GM12878 (cell line): ENCODE data around the gene TPI1. TPM values are rescaled to one million over a fixed set of nuclear protein-coding genes. Genes with fewer than 3 reads are reported as not detected.
"Not testable (repeated sequence)": the region's sequence is repeated elsewhere in the genome, so short reads cannot be mapped to it uniquely, and the experiment has no call there.

Experiments used
- ATAC-seq: fragments of 200-7000 bp; cut with Tn5 transposase; 3 replicates; pipeline ENCODE4 v1.9.1; 2020; ENCODE audit warnings: mild to moderate bottlenecking, moderate library complexity
- BruUV-seq: library from RNA; stranded (reverse); fragments of 400-500 nt; replicated peaks from 2 replicates; lab custom pipeline; 2021; lab: Mats Ljungman, UMichigan
- CTCF ChIA-PET: fragments of 300-600 bp; sonication (Branson Sonifier 250); formaldehyde crosslinking; extraction: SDS; loops from one replicate; lab custom pipeline; 2021; ENCODE audit warnings: inconsistent platforms; lab: Yijun Ruan, JAX
- POLR2A ChIA-PET: fragments of 350-600 bp; formaldehyde crosslinking; extraction: SDS; loops from one replicate; lab custom pipeline; 2021; ENCODE audit warnings: inconsistent platforms; lab: Charles Lee
- RAD21 ChIA-PET: fragments of 300-600 bp; sonication (Branson Sonifier 250); formaldehyde crosslinking; loops from one replicate; lab custom pipeline; 2023; ENCODE audit warnings: antibody characterized with exemption; ENCODE audit not compliant: unreplicated experiment; lab: Charles Lee
- SMC1A ChIA-PET: fragments of 300-600 bp; sonication (Branson Sonifier 250); formaldehyde crosslinking; loops from one replicate; lab custom pipeline; 2023; ENCODE audit not compliant: unreplicated experiment, uncharacterized antibody; lab: Charles Lee
- DNase-seq: peaks from one replicate; pipeline ENCODE4 v3.0.0-alpha.2; 2011; ENCODE audit warnings: low read depth, low spot score
- FAIRE-seq: peaks from 3 replicates; lab custom pipeline; 2011; peaks lifted over from hg19 to GRCh38; lab: Jason Lieb, UNC
- H2AFZ ChIP-seq: 2 replicates; pipeline ENCODE4 v1.6.0; 2011; ENCODE audit warnings: low read depth, low read length, control low read depth; ENCODE audit not compliant: control insufficient read depth
- H3K27ac ChIP-seq: 2 replicates; pipeline ENCODE4 v1.5.1; 2011; ENCODE audit warnings: control low read depth; ENCODE audit not compliant: control insufficient read depth, insufficient read depth
- H3K27me3 ChIP-seq, 2 experiments: replicated peaks in 1 of 2; 2 replicates each; pipeline versions ENCODE4 v1.6.0 to v1.6.1; 2011; ENCODE audit warnings: low read length in 1 of 2; ENCODE audit not compliant: control insufficient read depth in 2 of 2, insufficient read depth in 2 of 2
- H3K36me3 ChIP-seq, 2 experiments: 2 replicates each; pipeline ENCODE4 v1.5.1; 2011; ENCODE audit warnings: low read length in 1 of 2; ENCODE audit not compliant: control insufficient read depth in 2 of 2, insufficient read depth in 2 of 2
- H3K4me1 ChIP-seq: 2 replicates; pipeline ENCODE4 v1.6.1; 2011; ENCODE audit warnings: mild to moderate bottlenecking, low read length, moderate library complexity, mixed read lengths; ENCODE audit not compliant: control insufficient read depth, insufficient read depth
- H3K4me2 ChIP-seq: 2 replicates; pipeline ENCODE4 v1.6.0; 2011; ENCODE audit warnings: control low read depth; ENCODE audit not compliant: control insufficient read depth, insufficient read depth
- H3K4me3 ChIP-seq: fragments of 200-600 bp; sonication (generic); 2 replicates; pipeline ENCODE4 v1.5.1; 2016
- H3K79me2 ChIP-seq: 2 replicates; pipeline ENCODE4 v1.6.0; 2011; ENCODE audit warnings: low read length; ENCODE audit not compliant: control insufficient read depth, insufficient read depth
- H3K9ac ChIP-seq: 2 replicates; pipeline ENCODE4 v1.8.0; 2011; ENCODE audit warnings: low read length, control low read depth, mixed read lengths; ENCODE audit not compliant: control insufficient read depth, insufficient read depth
- H3K9me3 ChIP-seq: replicated peaks from 3 replicates; pipeline ENCODE4 v1.5.1; 2011; ENCODE audit warnings: mild to moderate bottlenecking, low read length; ENCODE audit not compliant: control insufficient read depth, insufficient read depth
- H4K20me1 ChIP-seq: 2 replicates; pipeline ENCODE4 v1.6.0; 2011; ENCODE audit not compliant: control insufficient read depth, insufficient read depth
- NR2F1 ChIP-seq: fragments of 450-650 bp; conservative IDR thresholded peaks from 2 replicates; pipeline ENCODE4 v1.6.1; 2017; ENCODE audit warnings: mild to moderate bottlenecking
- POLR2AphosphoS5 ChIP-seq: IDR thresholded peaks from 2 replicates; pipeline ENCODE4 v1.6.1; 2011; ENCODE audit warnings: mild to moderate bottlenecking, low read length, inconsistent platforms
- WGBS: methylation state at CpG from one replicate; pipeline ENCODE4 v1.1.6; 2016; ENCODE audit warnings: low lambda C conversion rate; ENCODE audit not compliant: insufficient replicate concordance, insufficient coverage; ENCODE audit errors: missing lambda C conversion rate; 5-methylcytosine and 5-hydroxymethylcytosine counted together
- in situ Hi-C: fragments of 300-500 bp; cut with MboI; formaldehyde crosslinking; loops from 9 replicates; pipeline ENCODE4 v1.14.3; 2018; ENCODE audit warnings: mixed read lengths
- intact Hi-C: fragments of 100-400 bp; cut with micrococcal nuclease; formaldehyde crosslinking; loops from one replicate; pipeline ENCODE4 v1.14.2; 2022; ENCODE audit not compliant: unreplicated experiment
- polyA plus RNA-seq, 11 experiments: library from polyadenylated mRNA; depleted of rRNA in 4 of 11; unstranded in 6 of 11; stranded (reverse) in 5 of 11; fragments of >200 nt; fragmentation: Nextera tagmentation in 4 of 11; fragmentation: Illumina TruSeq in 1 of 11; extraction: Ambion mirVana in 4 of 11; extraction: Trizol in 1 of 11; gene quantifications; 1 replicate in 1 of 11; 2 replicates in 10 of 11; pipeline versions ENCODE4 v1.2.1 to v1.2.3, GENCODE V29; 2011 to 2016; ENCODE audit warnings: inconsistent platforms in 2 of 11, missing spikeins in 2 of 11, low read depth in 1 of 11
- total RNA-seq, 4 experiments: library from RNA; depleted of rRNA in 3 of 4; stranded (reverse); fragments of >200 nt in 3 of 4; fragmentation: Illumina TruSeq in 1 of 4; extraction: Trizol in 1 of 4; gene quantifications; 2 replicates each; pipeline versions ENCODE4 v1.2.1 to v1.2.3, GENCODE V29; 2013 to 2021

The TPI1 gene
- total and polyA plus RNA-seq, 10 of the 15 experiments (the other 5 are each of a cell fraction or from before 2014, with no cell fraction given), result 916 to 7,349 (median 1,677) TPM

GRCh38 chr12:6863586-6864321, 3.6 kb upstream of the TPI1 start:
- Histone ChIP-seq H3K9me3 (no peaks in the 10 kb centered on the region), H3K27ac (no peak overlapping the region), H3K4me3 (no peak overlapping the region), H2AFZ (no peak overlapping the region), H3K27me3 (no peaks in the 10 kb centered on the region), H3K4me2 (no peak overlapping the region), H3K36me3 (peaks cover 28 to 33% of the 10 kb centered on the region in 2 experiments), H3K9ac (no peak overlapping the region), H4K20me1 (peaks cover 1% of the 10 kb centered on the region; the same call in 1 of the 2 replicates), H3K79me2 (peaks cover 20% of the 10 kb centered on the region), H3K4me1 (peaks cover 6% of the 10 kb centered on the region)
- SMC1A ChIA-PET, result no interaction called here
- TF ChIP-seq NR2F1, result no peak
- TF ChIP-seq POLR2AphosphoS5, result no peak
- ATAC-seq, result no peak
- CTCF ChIA-PET, result interaction anchor here (1.7 kb wide), 1 partner anchor 9 kb away, joined by 4 read pairs; the partner anchor contains the start of gene SPSB2
- WGBS, result 98% methylated on average over 16 of the region's 16 CpGs
- BruUV-seq, result no TSS peak
- POLR2A ChIA-PET, result interaction anchor here (1.0 kb wide), 1 partner anchor 10 kb away, joined by 5 read pairs; the partner anchor contains the start of gene SPSB2
- no peak for DNase-seq
- in situ Hi-C loops (no loop called here), intact Hi-C loops (no loop called here)
- no peak for FAIRE-seq
- RAD21 ChIA-PET, result no interaction called here

- DNase-seq, H3K27ac ChIP-seq, H3K27me3 ChIP-seq, FAIRE-seq, BruUV-seq, ATAC-seq, H3K9ac ChIP-seq, H3K9me3 ChIP-seq, in situ Hi-C loops, H3K4me3 ChIP-seq, H3K4me2 ChIP-seq, intact Hi-C loops, H2AFZ ChIP-seq: not testable (repeated sequence)
- 97% methylated on average over 5 of the region's 5 CpGs for WGBS
- ChIA-PET CTCF (interaction anchor here (0.6 to 9.5 kb wide), 4 partner anchors 14 to 73 kb away, joined by 3 to 173 read pairs (median 4); partner anchors contain the start of genes CDCA3 and USP5), RAD21 (interaction anchor here (5.6 kb wide), 1 partner anchor 12 kb away, joined by 42 read pairs; the partner anchor contains the start of genes CDCA3 and USP5), POLR2A (interaction anchor here (0.5 to 5.7 kb wide), 3 partner anchors 13 to 423 kb away, joined by 3 to 84 read pairs (median 5); partner anchors contain the start of genes CDCA3 and USP5), SMC1A (interaction anchor here (5.3 kb wide), 1 partner anchor 12 kb away, joined by 42 read pairs; the partner anchor contains the start of genes CDCA3 and USP5)
- peaks cover 32% of the 10 kb centered on the region for H3K79me2 ChIP-seq
- peaks cover 17% of the 10 kb centered on the region for H3K4me1 ChIP-seq
- H3K36me3 ChIP-seq, result peaks cover 27 to 34% of the 10 kb centered on the region in 2 experiments
- peaks cover 13% of the 10 kb centered on the region for H4K20me1 ChIP-seq
These were observed 2.0 kb upstream of the TPI1 start for GRCh38 chr12:6865307-6865706.
